ENCODE results near the gene SNAPC2. TPM values are rescaled to one million over a fixed set of nuclear protein-coding genes. Genes with fewer than 3 reads are reported as not detected.

Gene SNAPC2
- total and polyA plus RNA-seq, 2 of the 13 experiments (the other 11 are each of a cell fraction or from before 2014, with no cell fraction given): 10.2 to 12.7 TPM

GRCh38 chr19:7918615-7919421 lies 1.3 kb upstream of the SNAPC2 start (continued):
- no peak for TF ChIP-seq MAFK (conservative IDR thresholded peaks at IDR 0.05 in 1 of 2, IDR thresholded peaks at IDR 0.05 in 1 of 2; ENCODE audit: low read length in 2 of 2)
- TF ChIP-seq NR2F2 (IDR thresholded peaks at IDR 0.05; ENCODE audit: borderline replicate concordance, low read depth): peak; percentile 76; the same call in 1 of the 2 replicates
- TF ChIP-seq, protein P1, sequence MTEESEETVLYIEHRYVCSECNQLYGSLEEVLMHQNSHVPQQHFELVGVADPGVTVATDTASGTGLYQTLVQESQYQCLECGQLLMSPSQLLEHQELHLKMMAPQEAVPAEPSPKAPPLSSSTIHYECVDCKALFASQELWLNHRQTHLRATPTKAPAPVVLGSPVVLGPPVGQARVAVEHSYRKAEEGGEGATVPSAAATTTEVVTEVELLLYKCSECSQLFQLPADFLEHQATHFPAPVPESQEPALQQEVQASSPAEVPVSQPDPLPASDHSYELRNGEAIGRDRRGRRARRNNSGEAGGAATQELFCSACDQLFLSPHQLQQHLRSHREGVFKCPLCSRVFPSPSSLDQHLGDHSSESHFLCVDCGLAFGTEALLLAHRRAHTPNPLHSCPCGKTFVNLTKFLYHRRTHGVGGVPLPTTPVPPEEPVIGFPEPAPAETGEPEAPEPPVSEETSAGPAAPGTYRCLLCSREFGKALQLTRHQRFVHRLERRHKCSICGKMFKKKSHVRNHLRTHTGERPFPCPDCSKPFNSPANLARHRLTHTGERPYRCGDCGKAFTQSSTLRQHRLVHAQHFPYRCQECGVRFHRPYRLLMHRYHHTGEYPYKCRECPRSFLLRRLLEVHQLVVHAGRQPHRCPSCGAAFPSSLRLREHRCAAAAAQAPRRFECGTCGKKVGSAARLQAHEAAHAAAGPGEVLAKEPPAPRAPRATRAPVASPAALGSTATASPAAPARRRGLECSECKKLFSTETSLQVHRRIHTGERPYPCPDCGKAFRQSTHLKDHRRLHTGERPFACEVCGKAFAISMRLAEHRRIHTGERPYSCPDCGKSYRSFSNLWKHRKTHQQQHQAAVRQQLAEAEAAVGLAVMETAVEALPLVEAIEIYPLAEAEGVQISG (CRISPR knock-in tag; IDR thresholded peaks at IDR 0.05): peak; percentile 58
- peak; percentile 49; the same call in 1 of the 3 replicates for TF ChIP-seq MXI1 (IDR thresholded peaks at IDR 0.05; ENCODE audit: borderline replicate concordance, low read depth, low read length)
- no peak for TF ChIP-seq ZSCAN21 (CRISPR knock-in tag; IDR thresholded peaks at IDR 0.05; ENCODE audit: borderline replicate concordance)
- TF ChIP-seq SPEN (CRISPR knock-in tag; IDR thresholded peaks at IDR 0.05; ENCODE audit: low read depth): peak; percentile 36; the same call in 1 of the 2 replicates
- no peak for TF ChIP-seq ZSCAN12 (CRISPR knock-in tag; IDR thresholded peaks at IDR 0.05)
- peak; percentile 81; the same call in 1 of the 2 replicates for TF ChIP-seq ZNF772 (CRISPR knock-in tag; IDR thresholded peaks at IDR 0.05)
- TF ChIP-seq, protein P2, sequence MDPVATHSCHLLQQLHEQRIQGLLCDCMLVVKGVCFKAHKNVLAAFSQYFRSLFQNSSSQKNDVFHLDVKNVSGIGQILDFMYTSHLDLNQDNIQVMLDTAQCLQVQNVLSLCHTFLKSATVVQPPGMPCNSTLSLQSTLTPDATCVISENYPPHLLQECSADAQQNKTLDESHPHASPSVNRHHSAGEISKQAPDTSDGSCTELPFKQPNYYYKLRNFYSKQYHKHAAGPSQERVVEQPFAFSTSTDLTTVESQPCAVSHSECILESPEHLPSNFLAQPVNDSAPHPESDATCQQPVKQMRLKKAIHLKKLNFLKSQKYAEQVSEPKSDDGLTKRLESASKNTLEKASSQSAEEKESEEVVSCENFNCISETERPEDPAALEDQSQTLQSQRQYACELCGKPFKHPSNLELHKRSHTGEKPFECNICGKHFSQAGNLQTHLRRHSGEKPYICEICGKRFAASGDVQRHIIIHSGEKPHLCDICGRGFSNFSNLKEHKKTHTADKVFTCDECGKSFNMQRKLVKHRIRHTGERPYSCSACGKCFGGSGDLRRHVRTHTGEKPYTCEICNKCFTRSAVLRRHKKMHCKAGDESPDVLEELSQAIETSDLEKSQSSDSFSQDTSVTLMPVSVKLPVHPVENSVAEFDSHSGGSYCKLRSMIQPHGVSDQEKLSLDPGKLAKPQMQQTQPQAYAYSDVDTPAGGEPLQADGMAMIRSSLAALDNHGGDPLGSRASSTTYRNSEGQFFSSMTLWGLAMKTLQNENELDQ (CRISPR knock-in tag; IDR thresholded peaks at IDR 0.05; ENCODE audit: borderline replicate concordance): no peak
- TF ChIP-seq ZNF776 (CRISPR knock-in tag; IDR thresholded peaks at IDR 0.05): no peak
- TF ChIP-seq ZNF737 (CRISPR knock-in tag; IDR thresholded peaks at IDR 0.05; ENCODE audit: borderline replicate concordance): no peak
- TF ChIP-seq ZBTB38 (CRISPR knock-in tag; IDR thresholded peaks at IDR 0.05): no peak
- TF ChIP-seq SP2 (CRISPR knock-in tag; IDR thresholded peaks at IDR 0.05): 0 out of 2 replicates have a peak, but pooled peaks have one; percentile 31
- no peak for TF ChIP-seq ZMAT5 (CRISPR knock-in tag; IDR thresholded peaks at IDR 0.05; ENCODE audit: borderline replicate concordance, low read depth)
- no peak for TF ChIP-seq IKZF4 (CRISPR knock-in tag; IDR thresholded peaks at IDR 0.05; ENCODE audit: borderline replicate concordance, low read depth, not compliant biosample characterization)
- TF ChIP-seq ZNF564 (CRISPR knock-in tag; IDR thresholded peaks at IDR 0.05): no peak
- TF ChIP-seq KDM1A (CRISPR knock-in tag; IDR thresholded peaks at IDR 0.05): peak; percentile 80; the same call in 1 of the 2 replicates
- no peak for TF ChIP-seq SRSF9 (IDR thresholded peaks at IDR 0.05; ENCODE audit: borderline replicate concordance, insufficient read depth, low read depth, low read length, poor library complexity, severe bottlenecking)
- no peak for TF ChIP-seq YEATS2 (CRISPR knock-in tag; IDR thresholded peaks at IDR 0.05; ENCODE audit: borderline replicate concordance)
- TF ChIP-seq HNRNPL (IDR thresholded peaks at IDR 0.05; ENCODE audit: low read depth, low read length): no peak
- no peak for TF ChIP-seq ZNF773 (CRISPR knock-in tag; IDR thresholded peaks at IDR 0.05; ENCODE audit: borderline replicate concordance)
- TF ChIP-seq FOXC1 (CRISPR knock-in tag; IDR thresholded peaks at IDR 0.05; ENCODE audit: borderline replicate concordance): peak; percentile 18; the same call in 1 of the 2 replicates
- no peak for TF ChIP-seq TBP (CRISPR knock-in tag; IDR thresholded peaks at IDR 0.05)
